ENCODE measurements around the gene OSBPL3. TPM values are rescaled to one million over a fixed set of nuclear protein-coding genes. Genes with fewer than 3 reads are reported as not detected.

The OSBPL3 gene
- total RNA-seq, 1 experiment from 2014 or later: 36.8 TPM

GRCh38 chr7:25009257-25009656 lies 29.3 kb upstream of the OSBPL3 start:
- TF ChIP-seq FOSL1 (IDR thresholded peaks at IDR 0.05; ENCODE audit: low read depth): no peak
- no peak for TF ChIP-seq EZH2 (IDR thresholded peaks at IDR 0.05)
- no peak for TF ChIP-seq YY1 (IDR thresholded peaks at IDR 0.05; ENCODE audit: extremely low read depth, insufficient replicate concordance, low read depth, low read length)
- no peak for TF ChIP-seq EZH2phosphoT487 (IDR thresholded peaks at IDR 0.05; ENCODE audit: borderline replicate concordance)
- TF ChIP-seq, protein P1, sequence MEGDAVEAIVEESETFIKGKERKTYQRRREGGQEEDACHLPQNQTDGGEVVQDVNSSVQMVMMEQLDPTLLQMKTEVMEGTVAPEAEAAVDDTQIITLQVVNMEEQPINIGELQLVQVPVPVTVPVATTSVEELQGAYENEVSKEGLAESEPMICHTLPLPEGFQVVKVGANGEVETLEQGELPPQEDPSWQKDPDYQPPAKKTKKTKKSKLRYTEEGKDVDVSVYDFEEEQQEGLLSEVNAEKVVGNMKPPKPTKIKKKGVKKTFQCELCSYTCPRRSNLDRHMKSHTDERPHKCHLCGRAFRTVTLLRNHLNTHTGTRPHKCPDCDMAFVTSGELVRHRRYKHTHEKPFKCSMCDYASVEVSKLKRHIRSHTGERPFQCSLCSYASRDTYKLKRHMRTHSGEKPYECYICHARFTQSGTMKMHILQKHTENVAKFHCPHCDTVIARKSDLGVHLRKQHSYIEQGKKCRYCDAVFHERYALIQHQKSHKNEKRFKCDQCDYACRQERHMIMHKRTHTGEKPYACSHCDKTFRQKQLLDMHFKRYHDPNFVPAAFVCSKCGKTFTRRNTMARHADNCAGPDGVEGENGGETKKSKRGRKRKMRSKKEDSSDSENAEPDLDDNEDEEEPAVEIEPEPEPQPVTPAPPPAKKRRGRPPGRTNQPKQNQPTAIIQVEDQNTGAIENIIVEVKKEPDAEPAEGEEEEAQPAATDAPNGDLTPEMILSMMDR (IDR thresholded peaks at IDR 0.05 in 2 of 3, conservative IDR thresholded peaks at IDR 0.05 in 1 of 3; ENCODE audit: borderline replicate concordance in 1 of 3, insufficient read depth in 1 of 3, low read depth in 2 of 3, low read length in 2 of 3): no peak
- no peak for TF ChIP-seq JUND (IDR thresholded peaks at IDR 0.05)
- TF ChIP-seq CEBPB (IDR thresholded peaks at IDR 0.05; ENCODE audit: low read depth): no peak
- no peak for TF ChIP-seq POLR2AphosphoS5 (IDR thresholded peaks at IDR 0.05; ENCODE audit: low read depth, low read length)
- TF ChIP-seq, protein P2, sequence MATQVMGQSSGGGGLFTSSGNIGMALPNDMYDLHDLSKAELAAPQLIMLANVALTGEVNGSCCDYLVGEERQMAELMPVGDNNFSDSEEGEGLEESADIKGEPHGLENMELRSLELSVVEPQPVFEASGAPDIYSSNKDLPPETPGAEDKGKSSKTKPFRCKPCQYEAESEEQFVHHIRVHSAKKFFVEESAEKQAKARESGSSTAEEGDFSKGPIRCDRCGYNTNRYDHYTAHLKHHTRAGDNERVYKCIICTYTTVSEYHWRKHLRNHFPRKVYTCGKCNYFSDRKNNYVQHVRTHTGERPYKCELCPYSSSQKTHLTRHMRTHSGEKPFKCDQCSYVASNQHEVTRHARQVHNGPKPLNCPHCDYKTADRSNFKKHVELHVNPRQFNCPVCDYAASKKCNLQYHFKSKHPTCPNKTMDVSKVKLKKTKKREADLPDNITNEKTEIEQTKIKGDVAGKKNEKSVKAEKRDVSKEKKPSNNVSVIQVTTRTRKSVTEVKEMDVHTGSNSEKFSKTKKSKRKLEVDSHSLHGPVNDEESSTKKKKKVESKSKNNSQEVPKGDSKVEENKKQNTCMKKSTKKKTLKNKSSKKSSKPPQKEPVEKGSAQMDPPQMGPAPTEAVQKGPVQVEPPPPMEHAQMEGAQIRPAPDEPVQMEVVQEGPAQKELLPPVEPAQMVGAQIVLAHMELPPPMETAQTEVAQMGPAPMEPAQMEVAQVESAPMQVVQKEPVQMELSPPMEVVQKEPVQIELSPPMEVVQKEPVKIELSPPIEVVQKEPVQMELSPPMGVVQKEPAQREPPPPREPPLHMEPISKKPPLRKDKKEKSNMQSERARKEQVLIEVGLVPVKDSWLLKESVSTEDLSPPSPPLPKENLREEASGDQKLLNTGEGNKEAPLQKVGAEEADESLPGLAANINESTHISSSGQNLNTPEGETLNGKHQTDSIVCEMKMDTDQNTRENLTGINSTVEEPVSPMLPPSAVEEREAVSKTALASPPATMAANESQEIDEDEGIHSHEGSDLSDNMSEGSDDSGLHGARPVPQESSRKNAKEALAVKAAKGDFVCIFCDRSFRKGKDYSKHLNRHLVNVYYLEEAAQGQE (IDR thresholded peaks at IDR 0.05; ENCODE audit: low read depth): no peak
- TF ChIP-seq TCF7L2 (IDR thresholded peaks at IDR 0.05; ENCODE audit: borderline replicate concordance, extremely low read depth, insufficient read depth, insufficient read length): no peak
- TF ChIP-seq, protein P3, sequence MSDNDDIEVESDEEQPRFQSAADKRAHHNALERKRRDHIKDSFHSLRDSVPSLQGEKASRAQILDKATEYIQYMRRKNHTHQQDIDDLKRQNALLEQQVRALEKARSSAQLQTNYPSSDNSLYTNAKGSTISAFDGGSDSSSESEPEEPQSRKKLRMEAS (IDR thresholded peaks at IDR 0.05): no peak
- no peak for TF ChIP-seq SIN3A (IDR thresholded peaks at IDR 0.05; ENCODE audit: low read depth)
- no peak for TF ChIP-seq RAD21 (IDR thresholded peaks at IDR 0.05; ENCODE audit: low read depth)
- no peak for TF ChIP-seq ZNF274 (IDR thresholded peaks at IDR 0.05; ENCODE audit: low read depth, low read length)
- no peak for TF ChIP-seq ZBTB33 (IDR thresholded peaks at IDR 0.05; ENCODE audit: extremely low read depth, insufficient replicate concordance, low read length)
- TF ChIP-seq ZFX (IDR thresholded peaks at IDR 0.05): no peak
- no peak for TF ChIP-seq EGR1 (IDR thresholded peaks at IDR 0.05; ENCODE audit: low read depth)
- no peak for TF ChIP-seq POLR2A (IDR thresholded peaks at IDR 0.05; ENCODE audit: borderline replicate concordance, extremely low read depth, insufficient read depth, insufficient read length)
- TF ChIP-seq ATF3 (IDR thresholded peaks at IDR 0.05): no peak
- no peak for TF ChIP-seq CBX3 (IDR thresholded peaks at IDR 0.05; ENCODE audit: low read depth)
- Histone ChIP-seq H3K9ac (ENCODE audit: low read length) (no peak overlapping the region), H4K20me1 (ENCODE audit: insufficient read depth) (no peaks in the 10 kb centered on the region), H3K27ac (ENCODE audit: low read depth, low read length) (no peak overlapping the region), H2AFZ (ENCODE audit: low read depth, low read length, poor library complexity, severe bottlenecking) (no peak overlapping the region), H3K4me1 (ENCODE audit: control insufficient read depth in 1 of 2, insufficient read depth in 2 of 2, low read length in 2 of 2) (no peaks in the 10 kb centered on the region), H3K9me3 (ENCODE audit: control insufficient read depth in 1 of 2, insufficient read depth in 1 of 2, low read depth in 1 of 2, low read length in 2 of 2) (peaks cover 4 to 6% of the 10 kb centered on the region in 2 experiments; a peak in 1 of 4 replicates), H3K4me2 (ENCODE audit: low read length) (no peak overlapping the region), H3K4me3 (replicated peaks in 1 of 2; ENCODE audit: low read depth in 1 of 2, low read length in 2 of 2) (no peak overlapping the region), H3K27me3 (ENCODE audit: insufficient read depth, low read length) (no peaks in the 10 kb centered on the region), H3K36me3 (ENCODE audit: control insufficient read depth in 1 of 2, insufficient read depth in 2 of 2, low read length in 2 of 2) (no peaks in the 10 kb centered on the region), H3K9me2 (ENCODE audit: insufficient read depth) (no peaks in the 10 kb centered on the region), H3K79me2 (ENCODE audit: insufficient read depth, low read length) (no peaks in the 10 kb centered on the region)
- intact Hi-C loops (cut with micrococcal nuclease): no loop called here
- no TSS peak for BruUV-seq (replicated peaks)
- POLR2A ChIA-PET: no interaction called here
- RAD21 ChIA-PET (ENCODE audit: low non-redundant PET in 1 of 2, low total read pairs in 2 of 2, uncharacterized antibody in 2 of 2, unreplicated experiment in 2 of 2): no interaction called here
- CTCF ChIA-PET: no interaction called here
- DNase-seq (ENCODE audit: low read depth, low spot score): no peak
- no peak for ATAC-seq

Data from HCT116 (cell line).